Measurements from ENCODE around the gene GPRIN1.
"Not testable (repeated sequence)": the region's sequence is repeated elsewhere in the genome, so short reads cannot be mapped to it uniquely, and the experiment has no call there.

GPRIN1 gene

DNA sequence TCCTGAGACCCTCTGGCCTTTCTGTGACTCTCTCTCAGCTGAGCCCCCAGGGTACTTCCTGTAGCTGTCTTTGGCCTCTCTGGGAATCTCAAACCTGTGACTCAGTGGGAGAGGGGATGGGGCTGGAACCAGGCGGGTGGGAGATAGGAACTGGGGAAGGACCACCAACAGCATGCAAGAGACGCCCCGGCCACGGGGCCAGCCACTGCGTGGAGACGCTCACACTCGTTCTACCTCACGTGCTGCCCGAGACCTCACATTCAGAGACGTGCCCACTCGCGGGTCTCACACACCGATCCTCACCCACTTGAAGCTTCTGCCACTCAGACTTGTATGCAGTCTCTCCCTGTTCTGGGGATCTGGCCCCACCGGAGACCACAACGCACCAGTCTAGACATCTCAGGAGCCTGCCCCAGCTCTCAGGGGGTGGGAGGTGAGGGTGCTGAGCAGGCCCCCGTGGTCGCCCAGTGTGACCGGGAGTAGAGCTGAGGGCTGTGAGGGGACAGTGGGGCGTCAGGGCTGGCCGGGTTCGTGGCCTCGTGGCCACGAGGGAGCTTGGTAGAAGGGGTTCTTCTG, 13.8 kb downstream of the GPRIN1 start:
- DNase-seq, result no peak

DNA sequence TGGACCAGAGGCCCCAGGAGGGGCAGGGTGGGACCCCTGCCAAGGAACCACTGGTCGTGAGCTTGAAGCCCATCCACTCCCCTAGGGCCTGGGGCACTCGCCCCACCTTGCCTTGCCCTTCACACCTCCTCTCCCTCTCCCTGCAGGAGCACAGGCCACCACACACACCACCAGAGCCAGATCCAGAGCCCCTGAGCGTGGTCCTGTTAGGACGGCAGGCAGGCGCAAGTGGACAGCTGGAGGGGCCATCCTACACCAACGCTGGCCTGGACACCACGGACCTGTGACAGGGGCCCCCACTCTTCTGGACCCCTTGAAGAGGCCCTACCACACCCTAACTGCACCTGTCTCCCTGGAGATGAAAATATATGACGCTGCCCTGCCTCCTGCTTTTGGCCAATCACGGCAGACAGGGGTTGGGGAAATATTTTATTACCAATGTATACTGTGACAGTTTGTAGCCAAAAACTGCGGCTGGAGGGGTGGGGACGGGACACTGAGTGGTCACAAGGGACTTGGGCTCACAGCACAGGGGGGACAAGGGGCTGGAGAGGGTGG, 14.5 kb downstream of the GPRIN1 start:
- DNase-seq, result no peak

DNA sequence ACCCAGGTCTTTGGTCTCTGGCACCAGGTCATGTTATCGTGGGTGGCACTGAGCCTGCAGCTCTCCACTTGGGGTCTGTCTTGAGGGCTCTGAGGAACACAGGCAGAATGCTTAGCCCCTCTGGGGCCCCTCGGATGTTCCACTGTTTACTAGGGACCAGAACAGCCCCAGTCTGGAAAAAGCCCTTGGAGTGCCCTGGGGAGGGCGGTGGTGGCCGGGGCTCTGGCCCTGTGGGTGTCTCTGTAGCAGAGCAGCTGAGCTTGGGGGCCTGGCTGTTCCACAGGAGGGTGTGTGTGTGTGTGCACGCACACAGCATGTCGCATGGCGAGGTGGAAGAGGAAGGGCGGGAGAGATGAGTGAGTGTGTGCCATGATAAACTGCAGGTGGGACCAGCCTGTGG, 15.4 kb downstream of the GPRIN1 start:
- no peak for DNase-seq

DNA sequence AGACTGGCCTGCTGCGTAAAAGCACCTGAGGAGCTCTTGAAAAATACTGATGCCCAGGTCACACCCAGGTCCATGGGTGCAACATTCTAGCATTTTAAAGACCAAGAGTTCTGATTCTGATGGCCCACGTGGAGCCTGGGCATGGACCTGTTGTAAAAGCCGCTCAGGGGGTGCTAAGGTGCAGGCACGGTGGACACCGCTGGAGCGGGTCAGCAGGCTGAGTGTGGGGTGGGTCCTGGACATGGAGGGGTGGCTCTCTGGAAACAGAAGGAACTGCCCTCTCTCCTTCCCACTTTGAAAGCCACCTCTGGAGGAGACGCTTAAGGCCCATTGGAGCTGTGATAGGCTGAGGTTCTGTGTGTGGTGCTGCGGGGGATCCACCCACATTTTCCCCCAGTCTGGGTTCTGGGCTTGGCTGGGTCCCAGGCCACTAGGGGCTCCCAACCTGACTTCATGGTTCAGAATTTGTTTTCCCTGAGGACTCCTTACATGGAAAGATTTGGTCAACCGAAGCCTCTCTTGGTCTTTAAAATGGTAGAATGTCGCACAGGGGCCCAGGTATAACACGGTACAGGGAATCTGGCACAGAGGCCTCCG, 16.6 kb downstream of the GPRIN1 start:
- no peak for DNase-seq

DNA sequence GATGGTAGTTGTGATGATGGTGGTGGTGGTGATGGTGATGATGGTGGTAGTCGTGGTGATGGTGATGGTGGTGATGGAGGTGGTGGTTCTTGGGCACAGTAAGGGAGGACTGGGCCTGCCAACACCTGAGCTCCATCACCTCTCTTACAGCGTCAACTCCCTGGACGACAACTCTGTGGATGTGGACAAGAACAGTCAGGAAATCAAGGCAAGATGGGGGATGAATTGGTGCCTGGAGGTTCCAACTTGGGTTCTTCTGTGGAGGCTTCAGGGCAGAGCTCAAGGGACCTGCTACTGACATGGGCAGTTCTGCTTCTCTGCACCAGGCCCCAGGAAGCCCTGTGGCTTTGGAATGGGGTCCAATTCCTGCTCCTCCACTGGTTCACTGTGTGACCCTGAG, 17.4 kb downstream of the GPRIN1 start:
- no peak for DNase-seq

DNA sequence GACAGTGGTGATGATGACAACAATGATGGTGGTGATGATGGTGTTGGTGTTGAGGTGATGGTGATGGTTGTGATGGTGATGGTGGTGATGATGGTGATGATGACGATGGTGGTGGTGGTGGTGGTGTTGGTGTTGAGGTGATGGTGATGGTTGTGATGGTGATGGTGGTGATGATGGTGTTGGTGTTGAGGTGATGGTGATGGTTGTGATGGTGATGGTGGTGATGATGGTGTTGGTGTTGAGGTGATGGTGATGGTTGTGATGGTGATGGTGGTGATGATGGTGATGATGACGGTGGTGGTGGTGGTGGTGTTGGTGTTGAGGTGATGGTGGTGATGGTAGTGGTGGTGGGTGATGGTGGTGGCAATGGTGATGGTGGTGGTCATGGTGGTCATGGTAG, 18.3 kb downstream of the GPRIN1 start:
- not testable (repeated sequence) for DNase-seq

DNA sequence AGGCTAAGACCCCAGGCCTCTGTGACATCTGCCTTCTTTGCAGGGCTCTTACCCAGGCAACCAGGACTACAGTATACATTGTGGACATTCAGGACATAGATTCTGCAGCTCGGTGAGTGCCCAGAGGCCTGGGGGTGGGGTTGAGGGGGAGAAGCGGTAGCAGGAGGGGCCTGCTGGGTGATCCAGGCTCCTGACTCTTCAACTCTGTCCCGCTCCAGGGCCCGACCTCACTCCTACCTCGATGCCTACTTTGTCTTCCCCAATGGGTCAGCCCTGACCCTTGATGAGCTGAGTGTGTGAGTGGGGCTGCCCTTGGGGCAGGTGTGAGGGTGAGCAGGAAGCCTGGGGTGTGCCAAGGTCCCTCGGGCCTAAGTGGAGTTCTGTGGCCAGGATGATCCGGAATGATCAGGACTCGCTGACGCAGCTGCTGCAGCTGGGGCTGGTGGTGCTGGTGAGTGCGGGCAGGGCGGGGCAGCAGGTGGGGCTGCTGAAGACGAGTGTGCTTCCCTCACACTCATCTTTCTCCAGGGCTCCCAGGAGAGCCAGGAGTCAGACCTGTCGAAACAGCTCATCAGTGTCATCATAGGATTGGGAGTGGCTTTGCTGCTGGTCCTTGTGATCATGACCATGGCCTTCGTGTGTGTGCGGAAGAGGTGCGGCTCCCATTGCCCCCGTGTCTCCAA, 19.8 kb downstream of the GPRIN1 start:
- no peak for DNase-seq

DNA sequence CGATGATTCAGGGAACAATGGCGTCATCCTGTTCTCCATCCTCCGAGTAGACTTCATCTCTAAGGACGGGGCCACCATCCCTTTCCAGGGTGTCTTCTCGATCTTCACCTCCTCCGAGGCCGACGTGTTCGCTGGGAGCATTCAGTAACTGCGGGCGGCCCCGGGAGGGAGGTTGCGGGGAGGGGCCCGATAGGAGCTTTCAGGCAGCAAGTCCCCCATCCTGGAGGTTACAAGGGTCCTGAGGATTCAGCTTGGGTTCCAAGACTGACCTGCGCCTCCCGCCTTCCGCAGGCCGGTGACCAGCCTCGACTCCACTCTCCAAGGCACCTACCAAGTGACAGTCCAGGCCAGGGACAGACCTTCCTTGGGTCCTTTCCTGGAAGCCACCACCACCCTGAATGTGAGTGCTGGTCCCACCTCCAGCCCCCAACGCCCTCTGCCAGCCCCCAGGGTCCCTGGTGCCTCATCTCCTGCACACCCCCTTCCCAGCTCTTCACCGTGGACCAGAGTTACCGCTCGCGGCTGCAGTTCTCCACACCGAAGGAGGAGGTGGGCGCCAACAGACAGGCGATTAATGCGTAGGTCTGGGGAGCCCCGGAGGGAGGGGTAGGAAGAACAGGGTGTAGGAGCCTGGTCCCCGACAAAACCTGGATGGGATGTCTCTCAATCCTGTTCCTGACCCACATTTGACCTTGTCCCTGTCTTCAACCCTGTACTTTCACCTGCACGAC, 20.8 kb downstream of the GPRIN1 start:
- DNase-seq, result no peak

DNA sequence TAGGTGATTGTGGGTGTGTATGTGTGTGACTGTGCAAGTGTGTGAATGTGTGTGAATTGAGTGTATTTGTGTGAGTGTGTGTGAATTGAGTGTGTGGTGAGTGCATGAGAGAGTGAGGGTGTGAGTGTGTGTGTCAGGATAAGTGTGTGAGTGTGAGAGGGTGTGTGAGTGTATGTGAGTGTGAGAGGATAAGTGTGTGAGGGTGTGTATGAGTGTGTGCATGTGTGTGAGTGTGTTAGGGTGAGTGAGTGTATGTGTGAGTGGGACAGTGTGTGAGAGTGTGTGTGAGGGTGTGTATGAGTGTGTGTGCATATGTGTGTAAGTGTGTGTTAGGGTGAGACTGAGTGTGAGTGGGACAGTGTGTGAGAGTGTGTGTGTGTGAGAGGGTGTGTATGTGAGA, 21.7 kb downstream of the GPRIN1 start:
- DNase-seq, result no peak

DNA sequence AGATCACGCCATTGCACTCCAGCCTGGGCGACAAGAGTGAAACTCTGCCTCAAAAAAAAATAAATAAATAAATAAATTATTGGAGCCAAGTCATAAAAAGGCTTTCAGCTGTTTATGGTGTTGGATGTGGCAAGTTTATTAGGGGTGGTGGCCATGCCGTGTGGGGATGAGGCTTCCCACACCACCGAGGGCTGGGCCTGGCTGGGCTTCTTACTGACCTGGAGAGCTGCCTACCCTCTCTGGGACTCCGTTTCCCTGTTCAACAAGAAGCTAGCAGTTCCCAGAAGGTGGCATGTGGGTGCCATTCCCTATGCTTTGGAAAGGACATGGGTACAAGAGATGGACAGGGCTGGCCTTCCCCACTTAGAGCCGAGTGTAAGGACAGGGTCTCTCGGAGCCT, 22.6 kb downstream of the GPRIN1 start:
- DNase-seq, result no peak

DNA sequence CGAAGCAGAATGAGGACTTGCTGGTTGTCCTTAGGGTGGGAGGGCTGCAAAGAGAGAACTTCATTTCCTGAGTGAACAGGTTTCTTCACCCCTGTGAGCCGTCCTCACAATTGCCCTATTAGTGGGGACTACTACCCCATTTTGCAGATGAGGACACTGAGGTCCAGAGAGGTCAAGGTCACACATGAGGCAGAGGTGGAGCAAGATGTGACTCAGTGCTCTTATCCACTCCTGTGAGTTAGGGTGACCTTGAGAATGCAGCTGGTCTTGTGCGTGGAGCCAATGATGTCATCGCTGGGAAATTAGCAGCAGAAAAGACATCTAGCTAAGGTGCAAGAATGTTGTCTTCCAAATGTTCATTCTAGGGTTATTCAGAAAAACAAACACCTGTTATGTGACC, 26.9 kb downstream of the GPRIN1 start:
- DNase-seq, result no peak

DNA sequence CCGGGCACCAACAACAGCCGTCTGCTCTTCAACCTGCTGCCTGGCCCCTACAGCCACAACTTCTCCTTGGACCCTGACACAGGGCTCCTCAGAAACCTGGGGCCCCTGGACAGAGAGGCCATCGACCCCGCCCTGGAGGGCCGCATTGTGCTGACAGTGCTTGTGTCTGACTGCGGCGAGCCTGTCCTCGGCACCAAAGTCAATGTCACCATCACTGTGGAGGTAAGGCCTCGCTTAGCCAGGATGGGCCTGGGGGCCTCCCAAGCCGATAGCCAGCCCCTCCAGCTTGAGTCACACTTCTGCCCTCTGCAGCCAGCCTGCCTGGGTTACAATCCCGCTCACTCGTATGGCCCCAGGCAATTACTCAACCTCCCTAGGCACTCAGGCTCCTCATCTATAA, 28.6 kb downstream of the GPRIN1 start:
- DNase-seq, result no peak

DNA sequence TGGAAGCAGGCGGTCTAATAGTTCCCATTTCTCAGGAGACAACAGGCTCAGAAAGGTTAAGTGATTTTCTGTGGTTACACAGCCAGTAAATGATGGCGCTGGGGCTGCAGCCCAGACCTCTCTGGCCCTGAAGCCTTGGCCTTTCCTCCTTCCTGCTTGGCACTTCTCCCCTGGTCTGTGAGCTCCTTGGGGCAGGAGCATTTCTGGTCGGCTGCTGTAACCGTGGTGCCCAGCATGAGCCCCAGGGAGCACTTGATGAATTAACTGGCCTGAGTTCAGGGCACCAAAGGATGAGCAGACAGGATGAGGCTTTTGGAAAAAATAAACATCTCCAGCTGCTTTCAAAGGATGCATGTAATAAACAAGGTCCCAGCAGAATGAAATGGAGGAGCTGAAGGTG, 30.6 kb downstream of the GPRIN1 start:
- DNase-seq, result no peak

DNA sequence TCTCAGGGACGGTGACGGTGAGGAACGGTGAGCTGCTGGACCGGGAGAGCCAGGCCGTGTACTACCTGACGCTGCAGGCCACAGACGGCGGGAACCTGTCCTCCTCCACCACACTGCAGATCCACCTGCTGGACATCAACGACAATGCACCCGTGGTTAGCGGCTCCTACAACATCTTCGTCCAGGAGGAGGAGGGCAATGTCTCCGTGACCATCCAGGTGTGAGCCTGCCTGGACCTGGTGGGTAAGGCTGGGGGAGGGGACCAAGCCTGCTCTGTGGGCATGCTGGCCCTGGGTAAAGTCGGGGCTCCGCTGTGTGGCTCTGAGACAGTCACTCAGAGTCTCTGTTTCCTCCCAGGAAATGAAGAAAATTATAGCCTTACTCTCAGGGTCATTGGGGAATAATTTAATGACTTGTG, 31.6 kb downstream of the GPRIN1 start:
- DNase-seq, result peak; percentile 57

DNA sequence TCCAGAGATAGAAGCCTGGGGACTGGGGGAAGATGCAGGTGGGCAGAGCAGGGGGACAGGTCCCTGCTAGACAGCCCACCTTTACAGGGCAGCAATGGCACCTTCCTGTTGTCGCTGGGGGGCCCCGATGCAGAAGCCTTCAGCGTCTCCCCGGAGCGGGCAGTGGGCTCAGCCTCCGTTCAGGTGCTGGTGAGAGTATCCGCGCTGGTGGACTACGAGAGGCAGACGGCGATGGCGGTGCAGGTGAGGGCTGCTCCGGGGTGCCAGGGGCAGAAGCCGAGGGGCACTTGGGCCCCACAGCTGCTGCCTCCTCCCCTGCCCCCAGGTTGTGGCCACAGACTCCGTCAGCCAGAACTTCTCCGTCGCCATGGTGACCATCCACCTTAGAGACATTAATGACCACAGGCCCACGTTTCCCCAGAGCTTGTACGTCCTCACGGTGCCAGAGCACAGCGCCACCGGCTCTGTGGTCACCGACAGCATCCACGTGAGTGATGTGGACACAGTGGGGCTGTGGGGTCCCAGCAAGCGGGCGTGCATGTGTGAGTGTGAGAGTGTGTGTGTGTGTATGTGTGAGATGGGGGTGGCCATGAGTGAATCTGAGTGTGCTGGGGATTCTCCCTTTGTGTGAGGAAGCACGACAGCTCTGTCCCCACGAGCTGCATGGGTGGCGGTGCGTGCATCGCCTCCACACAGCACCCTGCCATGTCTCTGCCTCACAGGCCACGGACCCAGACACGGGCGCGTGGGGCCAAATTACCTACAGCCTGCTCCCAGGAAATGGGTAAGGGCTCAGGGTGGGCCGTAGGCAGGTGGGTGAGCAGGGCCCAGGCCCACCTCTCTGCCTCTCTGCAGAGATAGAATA, 32.4 kb downstream of the GPRIN1 start:
- no peak for DNase-seq

DNA sequence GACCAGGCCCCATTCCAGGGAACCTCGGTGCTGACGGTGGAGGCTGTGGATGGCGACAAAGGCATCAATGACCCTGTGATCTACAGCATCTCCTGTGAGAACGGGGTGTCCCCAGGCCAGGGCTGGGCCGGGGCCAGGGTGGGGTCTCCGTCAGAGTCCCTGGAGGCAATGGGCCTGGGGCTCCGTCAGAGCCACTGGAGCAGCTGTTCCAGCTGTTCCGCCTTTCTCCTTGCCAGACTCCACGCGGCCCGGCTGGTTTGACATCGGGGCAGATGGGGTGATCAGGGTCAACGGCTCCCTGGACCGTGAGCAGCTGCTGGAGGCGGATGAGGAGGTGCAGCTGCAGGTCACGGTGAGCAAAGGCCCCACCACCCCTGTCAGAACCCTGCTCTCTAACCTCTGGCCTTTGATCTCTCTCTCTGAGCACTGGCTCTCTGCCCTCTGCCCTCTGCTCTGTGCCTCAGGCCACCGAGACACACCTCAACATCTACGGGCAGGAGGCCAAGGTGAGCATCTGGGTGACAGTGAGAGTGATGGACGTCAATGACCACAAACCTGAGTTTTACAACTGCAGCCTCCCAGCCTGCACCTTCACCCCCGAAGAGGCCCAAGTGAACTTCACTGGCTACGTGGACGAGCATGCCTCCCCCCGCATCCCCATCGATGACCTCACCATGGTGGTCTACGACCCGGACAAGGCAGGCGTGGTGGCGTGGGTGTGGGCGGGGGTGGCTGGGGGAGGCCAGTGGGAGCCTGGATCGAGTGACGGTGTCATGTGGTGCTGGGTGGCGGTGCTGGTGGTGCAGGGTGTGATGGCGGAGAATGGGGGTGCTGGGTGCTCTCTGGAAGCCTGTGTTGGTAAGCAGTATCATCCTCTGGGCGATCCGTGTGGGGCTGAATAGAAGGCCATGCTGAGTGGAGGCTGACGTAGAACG, 34.2 kb downstream of the GPRIN1 start:
- no peak for DNase-seq

DNA sequence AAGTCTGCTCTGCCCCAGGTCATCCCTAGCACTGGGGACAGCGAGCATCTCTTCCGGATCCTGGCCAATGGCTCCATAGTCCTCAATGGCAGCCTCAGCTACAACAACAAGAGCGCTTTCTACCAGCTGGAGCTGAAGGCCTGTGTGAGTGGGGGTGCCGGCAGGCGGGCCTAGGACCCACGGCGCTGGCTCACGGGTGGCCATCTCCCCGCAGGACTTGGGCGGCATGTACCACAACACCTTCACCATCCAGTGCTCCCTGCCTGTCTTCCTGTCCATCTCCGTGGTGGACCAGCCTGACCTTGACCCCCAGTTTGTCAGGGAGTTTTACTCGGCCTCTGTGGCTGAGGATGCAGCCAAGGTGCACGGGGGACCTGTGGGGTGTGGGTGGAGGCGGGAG, 34.9 kb downstream of the GPRIN1 start:
- DNase-seq, result no peak

DNA sequence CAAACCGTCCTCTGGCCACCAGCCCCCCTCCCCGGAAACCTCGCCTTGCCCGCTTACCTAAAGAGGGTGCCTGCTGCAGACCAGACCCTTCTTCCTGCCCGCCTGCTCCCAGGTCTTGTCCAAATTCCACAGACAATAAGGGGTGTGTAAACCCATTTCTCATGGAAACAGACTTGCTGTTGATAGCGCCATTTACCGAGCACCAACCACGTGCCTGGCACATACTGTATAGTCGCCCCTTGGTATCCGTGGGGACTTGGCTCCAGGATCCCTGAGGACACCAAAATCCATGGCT, 35.7 kb downstream of the GPRIN1 start:
- DNase-seq, result no peak

DNA sequence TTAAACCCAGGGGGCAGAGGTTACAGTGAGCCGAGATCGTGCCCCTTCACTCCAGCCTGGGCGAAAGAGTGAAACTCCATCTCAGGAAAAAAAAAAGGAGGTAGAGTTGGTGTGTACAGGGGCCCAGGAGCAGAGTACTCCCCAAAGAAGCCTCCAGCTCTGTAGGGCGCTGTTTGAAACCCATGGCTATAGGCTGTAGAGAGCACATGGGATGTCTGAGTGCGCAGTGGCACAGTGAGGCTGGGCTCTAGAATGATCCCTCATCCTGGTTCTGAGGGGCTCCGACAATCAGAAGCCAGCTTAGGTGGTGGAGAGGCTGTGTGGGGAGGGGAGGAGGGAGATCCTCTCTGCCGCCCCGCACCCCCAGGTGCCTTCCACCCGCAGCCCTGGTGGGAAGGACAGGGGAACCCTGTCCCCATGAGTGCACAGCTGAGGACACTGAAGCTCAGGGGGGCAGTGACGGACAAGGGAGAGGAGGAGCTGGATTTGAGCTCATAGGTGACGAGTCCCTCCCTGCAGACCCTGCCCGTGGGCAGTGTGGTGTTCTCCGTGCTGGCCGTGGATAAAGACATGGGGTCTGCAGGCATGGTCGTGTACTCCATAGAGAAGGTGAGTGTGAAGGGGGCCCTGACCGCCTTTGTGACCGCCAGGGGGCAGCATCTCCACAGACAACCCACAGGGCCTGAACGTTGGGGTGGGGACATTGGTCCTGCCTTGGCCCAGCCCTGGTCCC, 36.2 kb downstream of the GPRIN1 start:
- peak; percentile 78 for DNase-seq

DNA sequence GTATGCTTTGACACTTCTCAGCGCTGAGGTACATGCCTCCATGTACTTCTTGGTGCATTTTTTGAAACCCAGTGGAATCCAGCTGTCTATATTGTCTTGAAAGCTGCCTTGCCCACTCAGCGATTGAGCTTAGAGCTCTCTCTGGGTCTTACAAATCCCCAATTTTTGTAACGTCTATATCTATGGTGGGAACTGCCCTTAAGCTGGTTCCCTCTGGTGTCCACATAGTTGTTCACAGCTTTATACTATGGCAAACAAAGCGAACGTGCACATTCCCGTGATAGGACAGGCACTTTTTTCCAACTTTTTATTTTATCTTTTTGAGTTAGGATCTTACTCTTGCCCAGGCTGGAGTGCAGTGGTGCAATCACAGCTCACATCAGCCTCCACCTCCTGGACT, 39.9 kb downstream of the GPRIN1 start:
- DNase-seq, result no peak

DNA sequence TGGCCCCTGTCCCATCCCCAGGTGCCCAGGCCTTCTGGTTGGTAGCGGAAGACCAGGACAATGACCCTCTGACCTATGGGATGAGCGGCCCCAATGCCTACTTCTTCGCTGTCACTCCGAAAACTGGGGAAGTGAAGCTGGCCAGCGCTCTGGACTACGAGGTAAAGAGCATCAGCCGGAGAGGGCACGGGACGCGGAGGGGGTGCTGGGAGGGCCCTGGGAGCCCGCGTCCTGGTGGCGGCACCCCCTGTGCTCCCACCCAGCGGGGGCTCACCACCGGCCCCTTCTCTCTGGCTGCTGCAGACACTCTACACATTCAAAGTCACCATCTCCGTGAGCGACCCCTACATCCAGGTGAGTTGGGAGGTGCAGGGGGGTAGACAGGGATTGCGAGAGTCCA, 41.3 kb downstream of the GPRIN1 start:
- no peak for DNase-seq

Measured in CD4-positive, alpha-beta T cell treated with Interleukin-10 for 1 hour (primary cell).